ENCODE data around the gene EIF4E1B.

EIF4E1B gene

GRCh38 chr5:176694146-176694545 lies 63.7 kb downstream of the EIF4E1B start:
- no peak for DNase-seq

DNA sequence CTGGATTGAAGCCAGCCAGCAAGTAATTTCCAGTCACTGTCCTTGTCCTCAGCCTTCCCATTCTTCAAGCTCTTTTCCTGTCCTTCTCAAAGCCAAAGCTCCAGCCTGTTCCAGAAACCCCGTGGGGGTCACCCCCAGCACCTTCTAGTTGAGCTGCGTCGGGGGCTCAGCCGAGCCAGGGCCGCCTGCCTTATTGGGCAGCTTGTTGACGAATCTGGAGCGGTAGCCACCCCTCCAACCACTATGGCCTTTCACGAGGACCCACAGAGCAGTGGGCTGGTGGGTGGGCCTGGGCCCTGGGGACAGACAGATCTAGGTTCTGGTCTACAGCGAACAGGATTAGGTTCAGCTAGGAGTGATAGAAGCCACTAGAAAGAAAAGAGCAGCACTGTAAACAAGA lies 64.2 kb downstream of the EIF4E1B start:
- no peak for DNase-seq

- DNase-seq = no peak
These were observed 64.6 kb downstream of the EIF4E1B start for GRCh38 chr5:176695073-176695472.
